GM04504 (cell line): Measurements from ENCODE around the gene IFITM10.

Experiments
- DNase-seq: peaks from one replicate; pipeline ENCODE4 v3.0.0-alpha.2; 2012; ENCODE audit warnings: low read depth

The IFITM10 gene

GRCh38 chr11:1762537-1763302 lies 12.3 kb upstream of the IFITM10 start:
- DNase-seq = no peak

- DNase-seq = no peak
Observed at GRCh38 chr11:1761857-1762536, 11.6 kb upstream of the IFITM10 start.

- DNase-seq = no peak
Observed at GRCh38 chr11:1761110-1761856, 10.9 kb upstream of the IFITM10 start.

GRCh38 chr11:1760351-1761109 lies 10.1 kb upstream of the IFITM10 start:
- DNase-seq = peak; percentile 72

GRCh38 chr11:1759851-1760220 lies 9.4 kb upstream of the IFITM10 start:
- no peak for DNase-seq

GRCh38 chr11:1759151-1759850 lies 8.9 kb upstream of the IFITM10 start:
- no peak for DNase-seq

GRCh38 chr11:1758611-1759150 lies 8.3 kb upstream of the IFITM10 start:
- no peak for DNase-seq

GRCh38 chr11:1757861-1758610 lies 7.6 kb upstream of the IFITM10 start:
- no peak for DNase-seq

- DNase-seq = no peak
Observed at GRCh38 chr11:1756791-1757771, 6.7 kb upstream of the IFITM10 start.

GRCh38 chr11:1755692-1756561 lies 5.5 kb upstream of the IFITM10 start:
- DNase-seq = no peak

GRCh38 chr11:1755344-1755691 lies 4.9 kb upstream of the IFITM10 start:
- DNase-seq = no peak

- DNase-seq = no peak
Observed at GRCh38 chr11:1754376-1755150, 4.2 kb upstream of the IFITM10 start.

GRCh38 chr11:1753929-1754305 lies 3.5 kb upstream of the IFITM10 start:
- DNase-seq = no peak

GRCh38 chr11:1753229-1753928 lies 3.0 kb upstream of the IFITM10 start:
- no peak for DNase-seq

GRCh38 chr11:1752907-1753228 lies 2.5 kb upstream of the IFITM10 start:
- DNase-seq = no peak

- DNase-seq = no peak
Observed at GRCh38 chr11:1751999-1752906, 1.9 kb upstream of the IFITM10 start.
